ENCODE measurements around the gene ARL16. TPM values are rescaled to one million over a fixed set of nuclear protein-coding genes. Genes with fewer than 3 reads are reported as not detected.

The ARL16 gene
- total RNA-seq, 1 experiment from 2014 or later, result 52.7 TPM

- intact Hi-C loops (cut with micrococcal nuclease; ENCODE audit: unreplicated experiment), result loop anchor here (5.0 kb wide), 1 partner anchor 33 kb away; no protein-coding TSS in a partner anchor
- CTCF ChIA-PET, result no interaction called here
Measured at GRCh38 chr17:81665205-81666091, 18.1 kb downstream of the ARL16 start.

GRCh38 chr17:81664051-81664470 is 19.5 kb downstream of the ARL16 start:
- in situ Hi-C loops (cut with HindIII; ENCODE audit: low pct_unique_long_range_greater_than_20kb, low sequenced_read_pairs) (no loop called here), intact Hi-C loops (cut with micrococcal nuclease; ENCODE audit: unreplicated experiment) (no loop called here)
- no peak for ATAC-seq
- no peaks in the 10 kb centered on the region for H3K27me3 ChIP-seq (ENCODE audit: control insufficient read depth, insufficient read depth, low read length)
- no TSS peak for BruUV-seq (replicated peaks)
- no peaks in the 10 kb centered on the region for H3K9me3 ChIP-seq (ENCODE audit: control insufficient read depth, insufficient read depth, low read depth, low read length)
- ChIA-PET POLR2A (interaction anchor here (0.7 kb wide), 2 partner anchors 15 to 236 kb away, joined by 4 to 12 read pairs; no protein-coding TSS in a partner anchor), CTCF (interaction anchor here (0.6 kb wide), 1 partner anchor 20 kb away, joined by 5 read pairs; no protein-coding TSS in a partner anchor)
- H3K36me3 ChIP-seq (ENCODE audit: control insufficient read depth, insufficient read depth, low read length), result no peaks in the 10 kb centered on the region; the same call in 1 of the 2 replicates
- H3K4me1 ChIP-seq (ENCODE audit: control insufficient read depth, insufficient read depth, low read length), result peaks cover 21% of the 10 kb centered on the region
- H3K4me3 ChIP-seq (ENCODE audit: low read depth in 2 of 2, low read length in 2 of 2), result no peak overlapping the region
- TF ChIP-seq CTCF (IDR thresholded peaks at IDR 0.05) (no peak), TCF7L2 (IDR thresholded peaks at IDR 0.05; ENCODE audit: low read depth, low read length) (no peak), POLR2AphosphoS5 (IDR thresholded peaks at IDR 0.05; ENCODE audit: low read depth, low read length) (no peak), SIN3A (IDR thresholded peaks at IDR 0.05; ENCODE audit: borderline replicate concordance, insufficient read depth, low read depth, low read length) (no peak), REST (IDR thresholded peaks at IDR 0.05; ENCODE audit: insufficient read depth in 1 of 2, low read depth in 2 of 2, low read length in 1 of 2) (no peak)
- no peak for DNase-seq (ENCODE audit: low read depth, low spot score)
- no peak overlapping the region for H3K27ac ChIP-seq (ENCODE audit: low read length)

More at GRCh38 chr17:81665205-81666091, 18.1 kb downstream of the ARL16 start:
- Histone ChIP-seq H3K9me3 (ENCODE audit: control insufficient read depth, insufficient read depth, low read depth, low read length) (no peaks in the 10 kb centered on the region), H3K4me3 (ENCODE audit: low read depth in 2 of 2, low read length in 2 of 2) (peak overlapping the region; percentile 86 to 88), H3K27ac (ENCODE audit: low read length) (peak overlapping the region; percentile 99), H3K27me3 (ENCODE audit: control insufficient read depth, insufficient read depth, low read length) (no peaks in the 10 kb centered on the region), H3K4me1 (ENCODE audit: control insufficient read depth, insufficient read depth, low read length) (peaks cover 21% of the 10 kb centered on the region), H3K36me3 (ENCODE audit: control insufficient read depth, insufficient read depth, low read length) (no peaks in the 10 kb centered on the region; the same call in 1 of the 2 replicates)
- POLR2A ChIA-PET, result interaction anchor here (0.6 to 1.1 kb wide), 2 partner anchors 18 to 34 kb away, joined by 3 read pairs; partner anchors contain the start of genes ARL16 and HGS
- BruUV-seq (replicated peaks), result no TSS peak
- ATAC-seq (peak; percentile 27), DNase-seq (ENCODE audit: low read depth, low spot score) (no peak)
- in situ Hi-C loops (cut with HindIII; ENCODE audit: low pct_unique_long_range_greater_than_20kb, low sequenced_read_pairs), result no loop called here
- no peak for TF ChIP-seq CTCF (IDR thresholded peaks at IDR 0.05)
